VCaP (cell line): ENCODE results near the gene KCMF1.

Experiments
- H3K27ac ChIP-seq: fragments of 450-650 bp; 2 replicates; pipeline ENCODE4 v1.5.1; 2017
- TF ChIP-seq, protein P1 (sequence below): fragments of 450-650 bp; conservative IDR thresholded peaks from 2 replicates; pipeline ENCODE4 v1.5.1; 2017; ENCODE audit warnings: mild to moderate bottlenecking, moderate library complexity

KCMF1 gene

DNA sequence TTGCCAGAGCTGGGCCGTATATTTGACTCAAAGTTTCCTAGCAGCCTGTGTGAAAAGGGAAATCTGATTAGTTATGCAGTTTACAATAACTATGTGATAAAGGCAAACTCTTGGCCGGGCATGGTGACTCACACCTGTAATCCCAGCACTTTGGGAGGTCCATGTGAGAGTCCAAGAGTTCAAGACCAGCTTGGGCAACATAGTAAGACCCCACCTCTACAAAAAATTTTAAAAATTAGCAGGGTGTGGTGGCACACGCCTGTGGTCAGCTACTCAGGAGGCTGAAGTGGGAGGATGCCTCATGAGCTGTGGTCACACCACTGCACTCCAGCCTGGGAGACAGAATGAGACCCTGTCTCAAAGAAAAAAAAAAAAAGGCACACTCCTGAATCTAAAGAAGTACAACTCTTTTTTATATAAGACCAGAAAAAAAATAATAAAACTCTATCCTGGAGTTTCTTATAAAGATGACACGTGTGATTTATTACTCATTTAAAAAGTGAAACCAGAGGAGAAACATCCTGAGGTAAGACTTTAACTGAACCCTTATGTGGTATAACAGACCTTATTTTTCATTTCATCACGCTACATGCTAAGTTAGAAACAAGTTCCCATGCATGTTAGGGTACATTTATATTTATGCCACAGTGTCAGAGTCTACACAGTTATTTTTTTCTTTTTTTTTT, 32.6 kb upstream of the KCMF1 start:
- H3K27ac ChIP-seq = no peak overlapping the region
- TF ChIP-seq, protein P1, sequence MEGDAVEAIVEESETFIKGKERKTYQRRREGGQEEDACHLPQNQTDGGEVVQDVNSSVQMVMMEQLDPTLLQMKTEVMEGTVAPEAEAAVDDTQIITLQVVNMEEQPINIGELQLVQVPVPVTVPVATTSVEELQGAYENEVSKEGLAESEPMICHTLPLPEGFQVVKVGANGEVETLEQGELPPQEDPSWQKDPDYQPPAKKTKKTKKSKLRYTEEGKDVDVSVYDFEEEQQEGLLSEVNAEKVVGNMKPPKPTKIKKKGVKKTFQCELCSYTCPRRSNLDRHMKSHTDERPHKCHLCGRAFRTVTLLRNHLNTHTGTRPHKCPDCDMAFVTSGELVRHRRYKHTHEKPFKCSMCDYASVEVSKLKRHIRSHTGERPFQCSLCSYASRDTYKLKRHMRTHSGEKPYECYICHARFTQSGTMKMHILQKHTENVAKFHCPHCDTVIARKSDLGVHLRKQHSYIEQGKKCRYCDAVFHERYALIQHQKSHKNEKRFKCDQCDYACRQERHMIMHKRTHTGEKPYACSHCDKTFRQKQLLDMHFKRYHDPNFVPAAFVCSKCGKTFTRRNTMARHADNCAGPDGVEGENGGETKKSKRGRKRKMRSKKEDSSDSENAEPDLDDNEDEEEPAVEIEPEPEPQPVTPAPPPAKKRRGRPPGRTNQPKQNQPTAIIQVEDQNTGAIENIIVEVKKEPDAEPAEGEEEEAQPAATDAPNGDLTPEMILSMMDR = no peak

DNA sequence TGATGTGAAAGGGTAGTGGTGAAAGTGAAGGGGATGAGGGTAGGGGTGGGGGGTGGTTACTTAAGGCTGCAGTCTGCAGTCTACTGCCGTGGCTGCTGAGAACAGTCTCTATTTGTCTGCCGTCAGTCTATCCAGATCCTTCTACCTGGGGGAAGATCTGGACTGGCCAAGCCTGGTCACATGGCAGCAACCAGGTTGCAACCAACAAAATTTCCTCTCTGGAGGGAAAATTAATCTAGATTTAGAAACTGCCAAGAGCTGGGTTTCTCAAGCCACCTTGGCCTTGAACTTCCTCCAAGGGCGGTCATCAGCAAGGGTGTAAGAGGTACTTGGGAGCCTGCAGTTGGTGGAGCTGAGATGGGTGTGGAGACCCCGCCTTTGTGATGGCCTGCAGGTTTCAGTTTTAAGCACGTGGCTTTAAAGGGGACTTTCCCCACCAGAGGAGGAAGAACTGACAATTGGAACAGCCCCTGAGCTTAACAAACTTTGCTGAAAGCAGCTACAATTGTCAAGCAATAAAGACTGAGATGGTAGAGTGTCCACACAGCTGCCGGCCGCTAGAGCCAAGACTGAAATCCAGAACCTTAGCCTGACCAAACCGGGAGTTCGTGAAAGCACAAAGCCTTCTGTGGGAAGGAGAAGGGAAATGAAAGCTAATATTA, 31.4 kb upstream of the KCMF1 start:
- TF ChIP-seq, protein P1 = no peak
- H3K27ac ChIP-seq = no peak overlapping the region

DNA sequence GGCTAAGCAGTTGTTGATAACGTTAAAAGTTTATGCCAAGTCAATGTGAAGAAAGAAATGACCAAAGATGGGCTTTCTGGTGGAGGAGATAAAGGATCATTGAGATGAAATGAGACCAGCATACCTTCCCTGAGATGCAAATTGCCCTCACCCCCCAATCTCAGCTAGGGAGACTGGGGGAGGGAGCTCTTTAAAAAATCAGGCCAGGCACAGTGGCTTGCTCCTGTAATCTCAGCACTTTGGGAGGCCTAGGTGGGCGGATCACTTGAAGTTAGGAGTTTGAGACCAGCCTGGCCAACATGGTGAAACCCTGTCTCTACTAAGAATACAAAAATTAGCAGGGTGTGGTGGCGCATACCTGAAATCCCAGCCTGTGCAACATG, 30.9 kb upstream of the KCMF1 start:
- no peak overlapping the region for H3K27ac ChIP-seq
- TF ChIP-seq, protein P1 = no peak

DNA sequence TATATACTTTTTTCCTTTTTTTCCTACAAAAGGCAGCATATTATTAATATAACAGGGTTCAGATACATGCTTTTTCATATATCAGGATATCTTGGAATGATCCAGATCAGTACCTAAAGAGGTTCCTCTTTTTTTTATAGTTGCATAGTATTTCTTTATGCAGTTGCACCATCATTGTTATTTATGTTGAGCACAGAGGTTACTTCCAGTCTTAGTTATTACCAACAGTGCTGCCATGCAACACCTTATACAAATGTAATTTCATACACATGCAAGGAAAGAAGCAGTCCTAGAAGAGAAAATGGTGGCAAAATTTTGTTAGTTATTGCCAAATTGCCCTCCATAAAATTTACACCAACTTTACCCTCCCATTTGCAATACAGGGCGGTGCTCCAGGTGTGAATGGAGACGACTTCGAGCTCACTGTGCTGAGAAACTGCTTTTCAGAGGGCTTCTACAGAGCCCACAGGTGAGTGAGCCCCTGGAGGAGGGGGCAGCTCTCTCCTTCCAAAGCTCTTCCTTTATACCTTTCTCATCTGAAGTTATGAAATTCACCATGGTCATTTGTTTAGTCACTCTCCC, 30.0 kb upstream of the KCMF1 start:
- TF ChIP-seq, protein P1 = no peak
- no peak overlapping the region for H3K27ac ChIP-seq

DNA sequence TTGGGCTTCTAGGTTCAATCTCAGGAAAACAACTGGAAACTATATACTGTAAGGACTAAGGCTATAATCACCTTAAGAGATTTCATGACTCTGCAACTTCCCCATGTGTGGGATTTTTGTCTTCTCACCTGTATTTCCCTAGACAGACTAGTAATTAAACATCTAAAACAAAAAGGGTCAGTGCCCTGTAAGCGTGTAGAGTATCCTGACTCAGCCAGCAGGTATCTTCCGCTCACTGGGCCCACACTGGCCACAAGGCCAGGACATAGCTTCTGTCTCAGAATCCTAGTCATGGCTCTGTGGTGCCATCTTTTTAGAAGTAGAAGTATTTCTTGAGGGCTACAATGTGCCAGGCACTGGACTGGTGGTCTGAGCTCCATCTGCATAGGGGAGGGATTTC, 28.8 kb upstream of the KCMF1 start:
- no peak overlapping the region for H3K27ac ChIP-seq
- TF ChIP-seq, protein P1 = no peak

DNA sequence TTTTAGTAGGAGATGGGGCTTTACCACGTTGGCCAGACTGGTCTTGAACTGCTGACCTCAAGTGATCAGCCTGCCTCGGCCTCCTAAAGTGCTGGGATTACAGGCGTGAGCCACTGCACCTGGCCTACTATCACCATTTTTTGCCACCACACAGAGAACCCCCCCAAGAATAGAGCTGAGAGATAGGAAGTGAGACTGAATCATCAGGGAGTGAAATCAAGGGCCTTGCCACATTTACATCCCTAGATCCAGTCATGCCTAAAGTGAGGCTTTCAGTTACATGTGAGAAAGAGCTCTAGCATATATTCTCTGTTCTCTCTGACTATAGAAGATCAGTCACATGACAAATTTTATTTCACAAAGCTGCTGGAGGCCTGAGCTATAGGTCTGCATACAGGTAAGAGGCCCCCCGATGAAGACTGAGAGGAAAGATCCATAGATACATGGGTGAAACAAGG, 28.0 kb upstream of the KCMF1 start:
- no peak overlapping the region for H3K27ac ChIP-seq

More for the DNA sequence above, 28.0 kb upstream of the KCMF1 start:
- TF ChIP-seq, protein P1 = no peak
